Measurements from ENCODE around the gene MYO1F. TPM values are rescaled to one million over a fixed set of nuclear protein-coding genes. Genes with fewer than 3 reads are reported as not detected.
"Not testable (repeated sequence)": the region's sequence is repeated elsewhere in the genome, so short reads cannot be mapped to it uniquely, and the experiment has no call there.

Gene MYO1F
- total RNA-seq, 1 donor from 2014 or later = 0.10 TPM

DNA sequence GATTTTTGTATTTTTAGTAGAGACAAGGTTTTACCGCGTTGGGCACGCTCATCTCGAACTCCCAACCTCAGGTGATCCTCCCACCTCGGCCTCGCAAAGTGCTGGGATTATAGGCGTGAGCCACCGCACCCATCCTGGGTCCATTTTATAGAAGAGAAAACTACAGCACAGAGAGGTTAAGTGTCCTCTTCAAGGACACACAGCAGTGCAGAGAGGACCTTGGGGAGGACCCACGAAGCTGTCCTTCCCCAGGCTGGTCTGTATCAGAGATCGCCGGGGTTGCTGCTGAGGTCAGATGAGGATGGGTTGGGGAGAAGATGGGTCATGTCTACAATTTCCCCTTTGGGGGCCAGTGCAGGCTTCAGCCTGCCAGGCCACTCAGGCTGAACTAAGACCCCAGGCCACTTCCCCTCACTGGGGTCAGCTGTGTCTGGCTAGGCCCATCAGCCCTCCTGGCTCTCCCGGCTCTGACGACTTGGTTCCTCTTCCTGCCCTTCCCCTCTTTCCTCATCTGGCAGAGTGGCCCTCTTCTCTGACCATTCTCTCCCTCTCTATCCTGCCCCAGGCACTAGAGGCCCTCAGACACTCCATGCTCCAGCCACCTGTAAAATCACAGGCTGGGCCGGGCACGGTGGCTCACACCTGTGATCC, 9.6 kb downstream of the MYO1F start:
- H3K9me3 Mint-ChIP-seq (ENCODE audit: unreplicated experiment) = no peaks in the 10 kb centered on the region
- DNase-seq = no peak
- H3K27ac Mint-ChIP-seq (ENCODE audit: unreplicated experiment) = no peak overlapping the region
- no peaks in the 10 kb centered on the region for H3K4me1 Mint-ChIP-seq (ENCODE audit: low read depth, unreplicated experiment)
- H3K4me3 Mint-ChIP-seq (ENCODE audit: unreplicated experiment) = no peak overlapping the region
- peaks cover 3% of the 10 kb centered on the region for H3K27me3 Mint-ChIP-seq (ENCODE audit: unreplicated experiment)
- TF ChIP-seq CTCF (IDR thresholded peaks at IDR 0.05; ENCODE audit: partially characterized antibody, unreplicated experiment) = no peak
- no peaks in the 10 kb centered on the region for H3K36me3 Mint-ChIP-seq (ENCODE audit: unreplicated experiment)

- DNase-seq = no peak
- Mint-ChIP-seq H3K9me3 (ENCODE audit: unreplicated experiment) (no peaks in the 10 kb centered on the region), H3K4me3 (ENCODE audit: unreplicated experiment) (no peak overlapping the region), H3K36me3 (ENCODE audit: unreplicated experiment) (no peaks in the 10 kb centered on the region), H3K27ac (ENCODE audit: unreplicated experiment) (no peak overlapping the region), H3K27me3 (ENCODE audit: unreplicated experiment) (peaks cover 3% of the 10 kb centered on the region), H3K4me1 (ENCODE audit: low read depth, unreplicated experiment) (no peaks in the 10 kb centered on the region)
- no peak for TF ChIP-seq CTCF (IDR thresholded peaks at IDR 0.05; ENCODE audit: partially characterized antibody, unreplicated experiment)
These were observed 10.4 kb downstream of the MYO1F start for GRCh38 chr19:8566855-8567254.

- not testable (repeated sequence) for H3K36me3 Mint-ChIP-seq (ENCODE audit: unreplicated experiment); DNase-seq; H3K27ac Mint-ChIP-seq (ENCODE audit: unreplicated experiment); H3K9me3 Mint-ChIP-seq (ENCODE audit: unreplicated experiment); H3K4me1 Mint-ChIP-seq (ENCODE audit: low read depth, unreplicated experiment); H3K4me3 Mint-ChIP-seq (ENCODE audit: unreplicated experiment); H3K27me3 Mint-ChIP-seq (ENCODE audit: unreplicated experiment)
These were observed 12.4 kb downstream of the MYO1F start for GRCh38 chr19:8564866-8565265.

- H3K36me3 Mint-ChIP-seq (ENCODE audit: unreplicated experiment) = no peaks in the 10 kb centered on the region
- peaks cover 4% of the 10 kb centered on the region for H3K27me3 Mint-ChIP-seq (ENCODE audit: unreplicated experiment)
- H3K9me3 Mint-ChIP-seq (ENCODE audit: unreplicated experiment) = peaks cover 2% of the 10 kb centered on the region
- H3K4me1 Mint-ChIP-seq (ENCODE audit: low read depth, unreplicated experiment) = no peaks in the 10 kb centered on the region
- DNase-seq = no peak
- TF ChIP-seq CTCF (IDR thresholded peaks at IDR 0.05; ENCODE audit: partially characterized antibody, unreplicated experiment) = no peak
- no peak overlapping the region for H3K4me3 Mint-ChIP-seq (ENCODE audit: unreplicated experiment)
- no peak overlapping the region for H3K27ac Mint-ChIP-seq (ENCODE audit: unreplicated experiment)
These were observed 16.0 kb downstream of the MYO1F start for GRCh38 chr19:8561075-8561764.

GRCh38 chr19:8558325-8558724, 18.9 kb downstream of the MYO1F start:
- H3K27me3 Mint-ChIP-seq (ENCODE audit: unreplicated experiment) = peaks cover 4% of the 10 kb centered on the region
- TF ChIP-seq CTCF (IDR thresholded peaks at IDR 0.05; ENCODE audit: partially characterized antibody, unreplicated experiment) = no peak

More at GRCh38 chr19:8558325-8558724, 18.9 kb downstream of the MYO1F start:
- Mint-ChIP-seq H3K4me1 (ENCODE audit: low read depth, unreplicated experiment) (no peaks in the 10 kb centered on the region), H3K36me3 (ENCODE audit: unreplicated experiment) (no peaks in the 10 kb centered on the region), H3K27ac (ENCODE audit: unreplicated experiment) (no peak overlapping the region), H3K9me3 (ENCODE audit: unreplicated experiment) (peaks cover 4% of the 10 kb centered on the region), H3K4me3 (ENCODE audit: unreplicated experiment) (no peak overlapping the region)
- DNase-seq = no peak
